GM19463 (cell line): Measurements from ENCODE around the gene KLHL22.
"Not testable (repeated sequence)": the region's sequence is repeated elsewhere in the genome, so short reads cannot be mapped to it uniquely, and the experiment has no call there.

Experiments
- ATAC-seq: cut with Tn5 transposase; IDR thresholded peaks from one replicate; pipeline ENCODE4 v1.9.1; 2021; ENCODE audit warnings: mild to moderate bottlenecking, moderate library complexity; ENCODE audit not compliant: unreplicated experiment

The KLHL22 gene

GRCh38 chr22:20451129-20451778 lies 44.3 kb downstream of the KLHL22 start:
- ATAC-seq = not testable (repeated sequence)

- no peak for ATAC-seq
These were observed 45.1 kb downstream of the KLHL22 start for GRCh38 chr22:20450551-20450906.

GRCh38 chr22:20449819-20450550 lies 45.6 kb downstream of the KLHL22 start:
- ATAC-seq = no peak

- no peak for ATAC-seq
These were observed 47.0 kb downstream of the KLHL22 start for GRCh38 chr22:20448630-20449029.

GRCh38 chr22:20446383-20446970 lies 49.1 kb downstream of the KLHL22 start:
- no peak for ATAC-seq

GRCh38 chr22:20444325-20444724 lies 51.3 kb downstream of the KLHL22 start:
- no peak for ATAC-seq

GRCh38 chr22:20442485-20443284 lies 52.9 kb downstream of the KLHL22 start:
- no peak for ATAC-seq

GRCh38 chr22:20441631-20442484 lies 53.7 kb downstream of the KLHL22 start:
- no peak for ATAC-seq

GRCh38 chr22:20440637-20441591 lies 54.7 kb downstream of the KLHL22 start:
- no peak for ATAC-seq

- ATAC-seq = no peak
These were observed 55.5 kb downstream of the KLHL22 start for GRCh38 chr22:20439928-20440575.

GRCh38 chr22:20439556-20439927 lies 56.1 kb downstream of the KLHL22 start:
- ATAC-seq = no peak

GRCh38 chr22:20438678-20439492 lies 56.7 kb downstream of the KLHL22 start:
- ATAC-seq = no peak

GRCh38 chr22:20438427-20438677 lies 57.2 kb downstream of the KLHL22 start:
- no peak for ATAC-seq

- no peak for ATAC-seq
These were observed 57.8 kb downstream of the KLHL22 start, which contains the start of gene SCARF2 for GRCh38 chr22:20437613-20438426. Gene SCARF2 (minus strand): TSS chr22:20437825. CDS start chr22:20437754, 71 bp downstream.

GRCh38 chr22:20436768-20437612 lies 58.6 kb downstream of the KLHL22 start:
- ATAC-seq = no peak

- no peak for ATAC-seq
These were observed 59.3 kb downstream of the KLHL22 start for GRCh38 chr22:20436307-20436767.
